VCaP (cell line): Measurements from ENCODE around the gene CDH13.

Source experiments
- H3K27ac ChIP-seq: fragments of 450-650 bp; 2 replicates; pipeline ENCODE4 v1.5.1; 2017
- CTCF ChIP-seq: fragments of 450-650 bp; conservative IDR thresholded peaks from 2 replicates; pipeline ENCODE4 v1.5.1; 2017; ENCODE audit warnings: mild to moderate bottlenecking, moderate library complexity

CDH13 gene

GRCh38 chr16:83793179-83793578, 1166.4 kb downstream of the CDH13 start:
- H3K27ac ChIP-seq, result no peak overlapping the region; the same call in 1 of the 2 replicates
- TF ChIP-seq CTCF, result 0 out of 2 replicates have a peak, but pooled peaks have one; percentile 18

- no peak overlapping the region for H3K27ac ChIP-seq
- TF ChIP-seq CTCF, result no peak
Measured at GRCh38 chr16:83794860-83795554, 1168.2 kb downstream of the CDH13 start.

- H3K27ac ChIP-seq, result peak overlapping the region; percentile 62
- no peak for TF ChIP-seq CTCF
Measured at GRCh38 chr16:83797013-83797412, 1170.2 kb downstream of the CDH13 start.

GRCh38 chr16:83799336-83799735, 1172.6 kb downstream of the CDH13 start:
- TF ChIP-seq CTCF, result no peak
- H3K27ac ChIP-seq, result no peak overlapping the region

GRCh38 chr16:83802135-83802534, 1175.4 kb downstream of the CDH13 start:
- H3K27ac ChIP-seq, result peak overlapping the region; percentile 97
- TF ChIP-seq CTCF, result no peak

- no peak for TF ChIP-seq CTCF
- H3K27ac ChIP-seq, result peak overlapping the region; percentile 97
Measured at GRCh38 chr16:83802554-83803205, 1175.9 kb downstream of the CDH13 start.

- no peak for TF ChIP-seq CTCF
- H3K27ac ChIP-seq, result peak overlapping the region; percentile 97
Measured at GRCh38 chr16:83803811-83804210, 1177.0 kb downstream of the CDH13 start.
